K562 (cell line): ENCODE measurements around the gene PAF1. TPM values are rescaled to one million over a fixed set of nuclear protein-coding genes. Genes with fewer than 3 reads are reported as not detected.

Experiments
- BHLHE40 ChIP-seq: IDR thresholded peaks from 2 replicates; pipeline ENCODE4 v1.6.1; 2011; ENCODE audit warnings: low read length, improper control_type of control experiment
- HNRNPLL ChIP-seq: fragments of 200-400 bp; formaldehyde crosslinking; IDR thresholded peaks from 2 replicates; pipeline ENCODE4 v1.6.1; 2017; ENCODE audit warnings: low read length, low read depth, mild to moderate bottlenecking; ENCODE audit not compliant: poor library complexity, severe bottlenecking
- NEUROD1 ChIP-seq: fragments of 150-350 bp; IDR thresholded peaks from 2 replicates; pipeline ENCODE4 v1.6.1; 2014; ENCODE audit warnings: borderline replicate concordance, low read length, low read depth; ENCODE audit not compliant: partially characterized antibody
- NFYB ChIP-seq: IDR thresholded peaks from 2 replicates; pipeline ENCODE4 v1.6.1; 2011; ENCODE audit warnings: mild to moderate bottlenecking, moderate library complexity; ENCODE audit not compliant: insufficient read length; ENCODE audit errors: extremely low read depth
- PHF20 ChIP-seq: fragments of 450-650 bp; IDR thresholded peaks from 2 replicates; pipeline ENCODE4 v1.6.1; 2018; ENCODE audit not compliant: partially characterized antibody
- PREB ChIP-seq: sonication (generic); formaldehyde crosslinking; IDR thresholded peaks from 2 replicates; pipeline ENCODE4 v1.8.1; 2023; ENCODE audit warnings: mild to moderate bottlenecking, missing genetic modification reagents
- REST ChIP-seq, 2 experiments: fragments of 450-650 bp; formaldehyde crosslinking in 1 of 2; IDR thresholded peaks; 2 replicates each; pipeline versions ENCODE4 v1.4.0 to v1.6.1; 2014 to 2020; ENCODE audit warnings: mild to moderate bottlenecking in 2 of 2, borderline replicate concordance in 1 of 2, low read depth in 1 of 2
- ZBTB33 ChIP-seq: sonication (generic); formaldehyde crosslinking; IDR thresholded peaks from 2 replicates; pipeline ENCODE4 v1.8.1; 2023; ENCODE audit warnings: mild to moderate bottlenecking, missing genetic modification reagents
- ZNF586 ChIP-seq: fragments of 450-650 bp; formaldehyde crosslinking; conservative IDR thresholded peaks from 2 replicates; pipeline ENCODE4 v1.4.0; 2020; ENCODE audit warnings: mild to moderate bottlenecking, moderate library complexity
- ZNF592 ChIP-seq: fragments of 450-650 bp; IDR thresholded peaks from 2 replicates; pipeline ENCODE4 v1.6.1; 2017; ENCODE audit warnings: antibody characterized with exemption, mild to moderate bottlenecking
- polyA plus RNA-seq, 8 experiments: library from polyadenylated mRNA; depleted of rRNA in 4 of 8; stranded (reverse) in 5 of 8; unstranded in 3 of 8; fragments of >200 nt; fragmentation: Nextera tagmentation in 2 of 8; fragmentation: Illumina TruSeq in 1 of 8; extraction: Ambion mirVana in 2 of 8; extraction: Trizol in 1 of 8; gene quantifications; 2 replicates each; pipeline versions ENCODE4 v1.2.1 to v1.2.3, GENCODE V29; 2011 to 2014; ENCODE audit warnings: inconsistent platforms in 1 of 8, missing spikeins in 1 of 8
- total RNA-seq, 7 experiments: library from RNA; depleted of rRNA in 6 of 7; stranded (reverse); fragments of >200 nt in 6 of 7; fragmentation: Illumina TruSeq in 2 of 7; extraction: Trizol in 2 of 7; gene quantifications; 2 replicates each; pipeline versions ENCODE4 v1.2.1 to v1.2.3, GENCODE V29; 2011 to 2021; ENCODE audit warnings: low replicate concordance in 1 of 7

The PAF1 gene
- total and polyA plus RNA-seq, 9 of the 15 experiments (the other 6 are each of a cell fraction or from before 2014, with no cell fraction given): 1.5 to 45.0 (median 33.8) TPM

- no peak for TF ChIP-seq REST (IDR thresholded peaks at IDR 0.05; ENCODE audit: borderline replicate concordance)
- peak; percentile 72; the same call in 1 of the 2 replicates for TF ChIP-seq REST (CRISPR knock-in tag; IDR thresholded peaks at IDR 0.05; ENCODE audit: low read depth)
- no peak for TF ChIP-seq HNRNPLL
- no peak for TF ChIP-seq BHLHE40
- no peak for TF ChIP-seq PREB
- TF ChIP-seq ZNF586 (CRISPR knock-in tag): no peak
- no peak for TF ChIP-seq ZBTB33
- TF ChIP-seq NEUROD1: no peak
- TF ChIP-seq ZNF592: no peak; the same call in 1 of the 2 replicates
- TF ChIP-seq NFYB: no peak
- TF ChIP-seq PHF20: peak; percentile 61
Observed at GRCh38 chr19:39410017-39410830, 19.3 kb upstream of the PAF1 start (continued).
